Measurements from ENCODE around the gene LURAP1L. TPM values are rescaled to one million over a fixed set of nuclear protein-coding genes. Genes with fewer than 3 reads are reported as not detected.

LURAP1L gene
- total and polyA plus RNA-seq, 9 of the 15 experiments (the other 6 are each of a cell fraction or from before 2014, with no cell fraction given) = 0.06 to 0.28 (median 0.07) TPM; not detected in 4

DNA sequence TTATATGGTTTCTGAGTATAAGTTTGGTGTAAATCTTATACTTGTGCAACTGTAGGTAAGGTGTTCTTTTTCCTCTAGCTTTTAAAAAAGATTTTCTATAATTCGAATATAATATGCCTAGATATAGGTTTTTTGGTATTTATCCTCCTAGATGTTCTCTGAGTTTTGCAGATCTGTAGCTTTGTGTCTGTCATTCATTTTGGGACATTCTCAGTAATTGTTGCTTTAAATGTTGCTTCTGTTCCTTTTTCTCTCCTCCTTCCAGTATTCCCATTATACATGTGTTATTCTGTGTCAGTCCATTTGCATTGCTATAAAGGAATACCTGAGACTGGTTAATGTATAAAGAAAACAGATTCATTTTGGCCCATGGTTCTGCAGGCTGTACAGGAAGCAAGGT is 33.7 kb downstream of the LURAP1L start:
- no peak overlapping the region for H3K4me2 ChIP-seq (ENCODE audit: insufficient read depth, low read length)
- no peak for ATAC-seq
- POLR2A ChIA-PET = no interaction called here
- no peak for TF ChIP-seq GATAD2B (IDR thresholded peaks at IDR 0.05; ENCODE audit: borderline replicate concordance)
- no peak for TF ChIP-seq GTF2F1 (IDR thresholded peaks at IDR 0.05; ENCODE audit: low read depth, low read length)
- no peak for TF ChIP-seq RBM22 (IDR thresholded peaks at IDR 0.05; ENCODE audit: low read depth, low read length, poor library complexity, severe bottlenecking)
- no peak for TF ChIP-seq WHSC1 (IDR thresholded peaks at IDR 0.05; ENCODE audit: low read length)
- no peak for TF ChIP-seq DMBX1 (CRISPR knock-in tag; IDR thresholded peaks at IDR 0.05; ENCODE audit: borderline replicate concordance)
- TF ChIP-seq RBM17 (IDR thresholded peaks at IDR 0.05; ENCODE audit: borderline replicate concordance, low read depth, low read length) = no peak
- no peak for TF ChIP-seq NR2C1 (IDR thresholded peaks at IDR 0.05)
- no peak for TF ChIP-seq NR2C1 (tag; IDR thresholded peaks at IDR 0.05)
- TF ChIP-seq, protein P1, sequence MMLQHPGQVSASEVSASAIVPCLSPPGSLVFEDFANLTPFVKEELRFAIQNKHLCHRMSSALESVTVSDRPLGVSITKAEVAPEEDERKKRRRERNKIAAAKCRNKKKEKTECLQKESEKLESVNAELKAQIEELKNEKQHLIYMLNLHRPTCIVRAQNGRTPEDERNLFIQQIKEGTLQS (IDR thresholded peaks at IDR 0.05) = no peak
- TF ChIP-seq, protein P1 (CRISPR knock-in tag; conservative IDR thresholded peaks at IDR 0.05) = no peak
- no peak for TF ChIP-seq ZNF77 (CRISPR knock-in tag; IDR thresholded peaks at IDR 0.05)
- TF ChIP-seq ZNF561 (CRISPR knock-in tag; conservative IDR thresholded peaks at IDR 0.05) = no peak
- H4K20me1 ChIP-seq (replicated peaks; ENCODE audit: control insufficient read depth, insufficient read depth, low read length) = no peaks in the 10 kb centered on the region
- no peaks in the 10 kb centered on the region for H3K4me1 ChIP-seq (replicated peaks in 1 of 2; ENCODE audit: control insufficient read depth in 2 of 2, insufficient read depth in 2 of 2, low read length in 2 of 2)
- H3K4me3 ChIP-seq = no peak overlapping the region
- H3K9me1 ChIP-seq (ENCODE audit: control insufficient read depth, insufficient read depth, low read length) = no peaks in the 10 kb centered on the region
- no peak overlapping the region for H3K27ac ChIP-seq (ENCODE audit: extremely low read depth, low read depth, low read length)
- 0% methylated on average over 1 of the region's 1 CpG for WGBS (ENCODE audit: insufficient coverage, low coverage, missing lambda C conversion rate)
- no TSS peak for BruUV-seq (replicated peaks)
- intact Hi-C loops (cut with micrococcal nuclease) = no loop called here
- no peak for DNase-seq (ENCODE audit: extremely low read depth in 1 of 4, low spot score in 3 of 4)
- CTCF ChIA-PET (ENCODE audit: low intra/inter-chr PET ratio) = no interaction called here
- H3K9ac ChIP-seq (ENCODE audit: insufficient read depth in 1 of 2, low read depth in 2 of 2, low read length in 2 of 2) = no peak overlapping the region
- H3K9me3 ChIP-seq (replicated peaks; ENCODE audit: control insufficient read depth, insufficient read depth, low read depth, low read length) = no peaks in the 10 kb centered on the region
- H3K27me3 ChIP-seq (ENCODE audit: control insufficient read depth in 2 of 2, insufficient read depth in 2 of 2, low read length in 2 of 2) = no peaks in the 10 kb centered on the region
- FAIRE-seq = no peak
- no peak overlapping the region for H2AFZ ChIP-seq (ENCODE audit: low read depth, low read length)
- H3K36me3 ChIP-seq (ENCODE audit: control insufficient read depth, insufficient read depth, low read length) = no peaks in the 10 kb centered on the region
- no peaks in the 10 kb centered on the region for H3K79me2 ChIP-seq (ENCODE audit: control insufficient read depth, insufficient read depth, low read length)
- in situ Hi-C loops (cut with MboI) = no loop called here
